Middle frontal gyrus (tissue), 1 donor: Measurements from ENCODE around the gene FAM217A.
A peak's percentile ranks its signal among the peaks of the same experiment; 100 is the strongest.

Source experiments
- DNase-seq: peaks from one replicate; pipeline ENCODE4 v3.0.0-alpha.2; 2015; ENCODE audit warnings: low spot score; ENCODE audit errors: extremely low spot score

Gene FAM217A

GRCh38 chr6:4023240-4023639, 55.7 kb downstream of the FAM217A start:
- no peak for DNase-seq

- DNase-seq, result no peak
Observed at GRCh38 chr6:4021854-4022695, 56.9 kb downstream of the FAM217A start.

GRCh38 chr6:4021133-4021853, 57.6 kb downstream of the FAM217A start:
- peak; percentile 93 for DNase-seq

DNA sequence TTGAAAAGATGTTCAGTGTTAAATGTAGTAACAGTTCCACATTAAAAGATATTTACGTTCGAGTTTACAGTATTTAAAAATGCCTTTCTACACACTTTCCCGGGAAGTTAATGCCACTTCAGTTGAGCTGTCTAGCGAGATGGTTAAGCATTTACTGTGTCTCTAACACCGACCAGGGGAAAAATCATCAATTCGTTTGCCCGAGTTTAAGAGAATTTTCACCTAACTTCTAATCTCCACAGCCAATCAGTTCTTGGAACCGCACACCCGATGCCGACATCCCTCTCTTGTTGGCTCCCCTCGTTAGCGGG, 58.2 kb downstream of the FAM217A start:
- no peak for DNase-seq

GRCh38 chr6:4018924-4019236, 60.1 kb downstream of the FAM217A start:
- DNase-seq, result no peak
